ENCODE results near the gene SECTM1.
"Not testable (repeated sequence)": the region's sequence is repeated elsewhere in the genome, so short reads cannot be mapped to it uniquely, and the experiment has no call there.

SECTM1 gene

GRCh38 chr17:82333279-82334171, at the start of gene SECTM1:
Gene SECTM1, minus strand, starts transcription at chr17:82333766. Its CDS starts 6,526 bp downstream, at chr17:82327240.
- no peak for DNase-seq

DNA sequence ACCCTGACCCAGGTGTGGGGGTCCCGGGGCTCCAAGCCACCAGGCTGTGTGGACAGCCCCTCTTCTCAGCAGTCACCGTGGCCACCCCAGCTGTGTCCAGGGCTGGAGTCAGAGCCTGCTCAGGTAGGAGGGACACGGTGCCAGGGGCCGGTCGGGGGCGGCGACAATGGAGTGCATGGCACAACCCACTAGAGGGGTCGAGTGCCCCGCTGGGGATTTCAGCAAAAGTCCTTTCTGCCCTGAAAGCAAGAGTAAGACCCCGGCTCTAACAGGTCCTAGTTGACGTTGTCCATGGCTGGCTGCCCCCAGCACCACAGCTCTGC, 49.3 kb upstream of the SECTM1 start:
- DNase-seq: no peak

DNA sequence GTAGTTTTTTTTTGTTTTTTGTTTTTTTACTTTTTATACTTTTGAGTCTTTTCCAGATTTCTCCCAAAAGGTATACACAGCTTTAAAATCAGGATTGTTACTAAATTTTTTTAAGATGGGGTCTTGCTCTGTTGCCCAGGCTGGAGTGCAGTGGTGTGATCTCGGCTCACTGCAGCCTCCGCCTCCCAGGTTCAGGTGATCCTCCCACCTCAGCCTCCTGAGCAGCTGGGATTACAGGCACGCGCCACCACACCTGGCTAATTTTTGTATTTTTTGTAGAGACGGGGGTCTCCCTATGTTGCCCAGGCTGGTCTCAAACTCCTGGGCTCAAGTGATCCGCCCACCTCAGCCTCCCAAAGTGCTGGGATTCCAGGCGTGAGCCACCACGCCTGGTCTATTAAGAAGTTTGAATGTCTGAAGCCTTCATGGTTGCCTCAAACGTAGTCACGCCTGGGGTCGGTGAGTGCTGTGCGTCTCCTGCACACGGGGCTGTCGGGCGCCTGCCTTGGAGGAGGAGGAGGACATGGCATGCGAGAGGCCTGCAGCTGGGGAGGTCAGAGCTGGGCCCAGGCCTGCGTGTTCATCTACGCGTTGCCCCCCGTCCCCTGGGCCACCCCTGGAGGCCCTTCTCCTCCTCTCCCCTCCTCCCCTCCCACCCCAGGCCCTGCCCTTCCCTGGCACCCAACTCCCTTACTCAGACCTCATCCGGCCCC, 48.8 kb upstream of the SECTM1 start:
- DNase-seq: not testable (repeated sequence)

DNA sequence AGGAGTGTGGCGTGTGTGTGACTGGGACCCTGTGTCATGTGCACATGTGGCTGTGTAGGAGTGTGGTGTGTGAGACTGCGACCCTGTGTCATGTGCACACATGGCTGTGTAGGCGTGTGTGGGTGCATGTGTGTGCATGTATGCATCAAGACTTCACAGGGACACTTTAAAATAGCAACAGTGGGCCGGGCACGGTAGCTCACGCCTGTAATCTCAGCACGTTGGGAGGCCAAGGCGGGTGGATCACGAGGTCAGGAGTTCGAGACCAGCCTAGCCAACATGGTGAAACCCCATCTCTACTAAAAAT, 48.1 kb upstream of the SECTM1 start:
- DNase-seq: not testable (repeated sequence)

GRCh38 chr17:82380860-82381702, 47.5 kb upstream of the SECTM1 start:
- no peak for DNase-seq

DNA sequence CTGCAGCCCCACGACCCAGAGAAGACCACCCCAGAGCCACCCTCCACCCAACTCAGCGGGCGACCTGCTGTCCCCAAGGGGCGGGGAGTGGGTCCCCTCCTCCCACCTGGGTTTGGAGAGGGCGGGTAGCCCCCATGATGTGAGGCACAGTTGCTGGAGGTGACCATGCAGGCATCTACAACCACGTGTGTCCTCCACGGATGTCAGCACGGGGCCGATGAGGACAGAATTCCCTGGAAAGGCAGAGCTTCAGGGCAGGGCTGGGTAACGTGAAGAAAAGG, 45.1 kb upstream of the SECTM1 start:
- no peak for DNase-seq

- DNase-seq: no peak
Measured at GRCh38 chr17:82377924-82378740, 44.6 kb upstream of the SECTM1 start.

DNA sequence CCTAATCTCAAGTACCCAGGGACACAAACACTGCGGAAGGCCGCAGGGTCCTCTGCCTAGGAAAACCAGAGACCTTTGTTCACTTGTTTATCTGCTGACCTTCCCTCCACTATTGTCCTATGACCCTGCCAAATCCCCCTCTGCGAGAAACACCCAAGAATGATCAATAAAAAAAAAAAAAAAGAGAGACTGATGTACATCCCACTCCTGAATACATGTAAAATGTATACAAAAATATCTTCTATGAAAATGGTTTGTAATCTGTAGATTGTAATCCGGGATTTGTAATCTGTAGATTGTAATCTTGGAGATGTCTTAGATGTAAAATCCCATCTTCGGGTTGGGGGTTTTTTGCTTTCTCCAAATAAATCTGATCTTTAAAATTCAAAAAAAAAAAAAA, 43.7 kb upstream of the SECTM1 start:
- DNase-seq: not testable (repeated sequence)

DNA sequence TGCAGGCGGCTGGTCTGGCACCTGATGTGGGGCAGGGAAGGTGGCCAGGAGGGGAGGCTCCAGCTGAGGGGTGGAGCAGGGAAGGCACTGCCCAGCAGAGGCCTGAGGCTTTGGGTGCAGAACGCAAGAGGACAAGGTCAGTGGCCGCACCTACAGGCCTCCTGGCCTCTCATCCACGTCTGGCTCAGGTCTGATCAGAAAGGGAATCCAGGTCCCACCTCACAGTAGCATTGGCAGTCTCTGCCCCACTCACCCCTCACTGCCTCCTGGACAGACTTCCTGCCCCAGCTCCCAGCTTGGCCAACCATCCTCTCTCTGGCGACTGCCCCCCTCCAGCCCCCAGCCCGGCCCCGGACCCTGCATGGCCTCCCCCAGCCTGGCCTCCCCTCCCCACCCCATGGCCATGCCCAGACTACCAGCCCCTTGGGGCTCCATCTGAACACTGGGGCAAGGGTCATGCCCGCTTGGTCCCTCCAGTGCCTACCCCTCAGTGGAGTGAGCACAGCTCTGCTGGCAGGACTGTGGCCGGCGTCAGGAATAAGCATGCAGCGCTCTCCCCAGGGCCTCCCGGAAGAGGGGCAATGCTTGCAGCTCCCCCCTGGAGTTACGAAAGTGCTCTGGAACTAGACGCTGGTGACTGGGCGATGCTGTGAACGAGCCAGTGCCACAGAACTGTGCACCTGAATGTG, 42.6 kb upstream of the SECTM1 start:
- no peak for DNase-seq

GRCh38 chr17:82375359-82376041, 41.9 kb upstream of the SECTM1 start:
- DNase-seq: no peak

DNA sequence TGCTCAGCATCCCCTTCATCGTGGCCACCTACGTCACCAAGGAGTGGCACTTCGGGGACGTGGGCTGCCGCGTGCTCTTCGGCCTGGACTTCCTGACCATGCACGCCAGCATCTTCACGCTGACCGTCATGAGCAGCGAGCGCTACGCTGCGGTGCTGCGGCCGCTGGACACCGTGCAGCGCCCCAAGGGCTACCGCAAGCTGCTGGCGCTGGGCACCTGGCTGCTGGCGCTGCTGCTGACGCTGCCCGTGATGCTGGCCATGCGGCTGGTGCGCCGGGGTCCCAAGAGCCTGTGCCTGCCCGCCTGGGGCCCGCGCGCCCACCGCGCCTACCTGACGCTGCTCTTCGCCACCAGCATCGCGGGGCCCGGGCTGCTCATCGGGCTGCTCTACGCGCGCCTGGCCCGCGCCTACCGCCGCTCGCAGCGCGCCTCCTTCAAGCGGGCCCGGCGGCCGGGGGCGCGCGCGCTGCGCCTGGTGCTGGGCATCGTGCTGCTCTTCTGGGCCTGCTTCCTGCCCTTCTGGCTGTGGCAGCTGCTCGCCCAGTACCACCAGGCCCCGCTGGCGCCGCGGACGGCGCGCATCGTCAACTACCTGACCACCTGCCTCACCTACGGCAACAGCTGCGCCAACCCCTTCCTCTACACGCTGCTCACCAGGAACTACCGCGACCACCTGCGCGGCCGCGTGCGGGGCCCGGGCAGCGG, 41.2 kb upstream of the SECTM1 start:
- no peak for DNase-seq

- no peak for DNase-seq
Measured at GRCh38 chr17:82373731-82374625, 40.4 kb upstream of the SECTM1 start.

- DNase-seq: not testable (repeated sequence)
Measured at GRCh38 chr17:82373072-82373452, 39.5 kb upstream of the SECTM1 start.

DNA sequence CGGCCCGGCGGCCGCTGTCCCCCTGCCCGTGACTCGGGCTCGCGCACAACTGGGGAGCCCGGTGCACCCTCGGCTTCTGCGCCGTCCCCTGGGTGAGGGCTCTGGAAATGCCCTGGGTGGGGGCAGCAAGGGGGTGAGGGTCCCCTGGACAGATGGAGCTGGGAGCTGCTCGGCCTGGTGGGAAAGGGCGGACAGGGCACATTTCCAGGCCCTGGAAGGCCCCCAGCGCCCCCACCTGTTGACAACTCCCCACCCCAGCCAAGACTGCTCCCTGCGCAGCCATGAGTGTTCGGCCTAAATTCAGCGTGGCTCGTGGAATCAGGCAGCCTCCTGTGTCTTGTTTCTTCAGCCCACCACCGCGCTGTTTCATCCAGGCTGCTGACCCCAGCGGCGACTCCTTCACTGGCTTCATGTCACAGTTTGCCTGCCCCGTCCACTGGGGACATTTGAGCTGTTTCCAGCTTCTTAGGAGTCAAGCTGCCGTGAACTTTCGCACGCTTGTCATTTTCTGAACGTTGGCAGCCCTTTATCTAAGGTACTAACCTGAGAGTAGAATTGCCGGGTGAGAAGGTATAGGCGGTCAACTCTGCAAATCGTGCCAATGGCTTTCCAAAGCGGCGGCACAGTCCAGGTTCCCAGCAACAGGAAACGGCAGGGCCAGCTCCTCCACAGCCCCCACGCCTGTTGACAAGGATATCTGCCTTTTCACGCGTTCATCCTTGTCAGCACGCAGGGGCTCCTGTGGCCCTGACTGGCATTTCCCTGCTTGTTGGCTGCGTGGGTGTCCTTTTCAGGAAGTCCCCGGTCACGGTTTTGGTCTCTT, 38.9 kb upstream of the SECTM1 start:
- DNase-seq: no peak

GRCh38 chr17:82371333-82372248, 38.0 kb upstream of the SECTM1 start, which contains the start of gene UTS2R:
Gene UTS2R, plus strand, starts transcription at chr17:82371765. Its CDS starts 2,560 bp downstream, at chr17:82374325.
- no peak for DNase-seq

DNA sequence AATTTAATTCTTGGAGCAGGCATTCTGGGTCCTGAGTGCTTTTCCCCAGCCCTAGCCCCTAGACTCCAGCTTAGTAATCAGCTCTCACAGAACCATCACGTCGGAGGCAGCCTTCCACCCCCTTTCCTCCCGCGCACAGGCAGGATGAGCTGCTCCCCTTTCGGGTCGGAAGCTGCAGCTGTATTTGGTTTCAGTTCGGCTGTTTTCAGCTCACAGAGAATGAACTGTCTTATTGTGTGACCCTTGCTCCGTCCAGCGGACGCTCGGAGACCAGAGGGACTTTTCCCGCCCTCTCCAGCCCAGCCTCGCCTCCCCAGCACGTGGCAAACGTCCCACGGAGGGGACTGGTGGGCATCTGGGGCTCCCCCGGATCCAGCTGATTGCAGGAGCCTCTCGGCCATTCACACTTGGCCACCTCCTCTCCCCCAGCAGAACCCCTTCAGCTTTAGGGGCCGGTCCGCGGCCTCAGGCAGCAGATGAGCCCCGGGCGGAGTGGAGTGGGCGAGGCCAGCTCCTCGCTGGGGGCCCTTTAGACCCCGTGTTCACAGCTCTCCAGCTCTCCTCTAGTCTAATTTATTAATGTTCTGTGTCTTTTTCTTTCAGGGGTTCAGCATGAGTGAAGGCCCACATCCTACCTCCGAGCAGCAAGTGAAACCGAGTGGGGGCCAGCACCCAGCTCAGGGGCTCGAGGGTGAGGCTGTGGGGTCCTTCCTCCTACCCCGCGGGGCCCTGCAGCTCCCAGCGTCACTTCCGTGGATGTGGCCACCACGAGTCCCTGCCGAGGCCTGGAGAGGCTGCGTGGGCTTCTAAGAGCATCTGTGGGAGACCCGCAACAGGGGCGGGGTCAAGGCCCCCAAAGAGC, 37.1 kb upstream of the SECTM1 start:
- no peak for DNase-seq

DNA sequence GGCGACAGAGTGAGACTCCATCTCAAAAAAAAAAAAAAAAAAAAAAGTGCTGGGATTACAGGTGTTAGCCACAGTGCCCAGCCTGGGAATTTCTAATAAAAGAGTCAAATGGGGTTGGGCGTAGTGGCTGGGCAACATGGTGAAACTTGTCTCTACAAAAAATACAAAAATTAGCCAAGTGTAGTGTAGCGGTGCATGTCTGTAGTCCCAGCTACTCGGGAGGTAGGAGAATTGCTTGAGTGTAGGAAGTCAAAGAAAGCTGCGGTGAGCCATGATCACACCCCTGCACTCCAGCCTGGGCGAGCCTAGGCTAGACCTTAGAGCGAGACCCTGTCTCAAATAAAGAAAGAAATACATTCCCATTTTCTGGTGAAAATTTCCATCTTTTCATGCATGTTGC, 35.6 kb upstream of the SECTM1 start:
- no peak for DNase-seq
